MM.1S (cell line): ENCODE measurements around the gene LRRN2.

Source experiments
- DNase-seq: peaks from one replicate; pipeline ENCODE4 v3.0.0-alpha.2; 2015
- H2AFZ ChIP-seq: fragments of 300-600 bp; sonication (generic); 2 replicates; pipeline ENCODE4 v1.6.0; 2016; ENCODE audit warnings: antibody characterized with exemption, low read length
- H3F3A ChIP-seq: fragments of 300-600 bp; sonication (generic); 2 replicates; pipeline ENCODE4 v1.6.1; 2016; ENCODE audit warnings: mild to moderate bottlenecking, antibody characterized with exemption, low read length, moderate library complexity, mixed read lengths; ENCODE audit not compliant: insufficient read depth
- H3K27ac ChIP-seq: fragments of 300-600 bp; sonication (generic); 2 replicates; pipeline ENCODE4 v1.5.1; 2016; ENCODE audit warnings: mild to moderate bottlenecking, low read length
- H3K27me3 ChIP-seq: fragments of 300-600 bp; sonication (generic); replicated peaks from 2 replicates; pipeline ENCODE4 v1.6.0; 2016; ENCODE audit warnings: low read length; ENCODE audit not compliant: insufficient read depth
- H3K36me3 ChIP-seq: fragments of 300-600 bp; sonication (generic); replicated peaks from 2 replicates; pipeline ENCODE4 v1.6.1; 2016; ENCODE audit warnings: mild to moderate bottlenecking, low read length, mixed read lengths; ENCODE audit not compliant: insufficient read depth
- H3K4me1 ChIP-seq: fragments of 300-600 bp; sonication (generic); 2 replicates; pipeline ENCODE4 v1.6.1; 2016; ENCODE audit warnings: low read length, mixed read lengths
- H3K4me2 ChIP-seq: fragments of 300-600 bp; sonication (generic); 2 replicates; pipeline ENCODE4 v1.6.0; 2016; ENCODE audit warnings: low read depth, low read length
- H3K4me3 ChIP-seq: fragments of 300-600 bp; sonication (generic); 2 replicates; pipeline ENCODE4 v1.5.1; 2016; ENCODE audit warnings: low read length, mixed read lengths
- H3K79me2 ChIP-seq: fragments of 300-600 bp; sonication (generic); 2 replicates; pipeline ENCODE4 v1.6.1; 2016; ENCODE audit warnings: mixed run types, low read length, mixed read lengths
- H3K9ac ChIP-seq: fragments of 300-600 bp; sonication (generic); 2 replicates; pipeline ENCODE4 v1.6.1; 2016; ENCODE audit warnings: low read length, mixed read lengths
- H3K9me2 ChIP-seq: fragments of 300-600 bp; sonication (generic); replicated peaks from 2 replicates; pipeline ENCODE4 v1.6.1; 2016; ENCODE audit warnings: mild to moderate bottlenecking, low read length, mixed read lengths; ENCODE audit not compliant: insufficient read depth
- H3K9me3 ChIP-seq: fragments of 300-600 bp; sonication (generic); replicated peaks from 2 replicates; pipeline ENCODE4 v1.6.1; 2016; ENCODE audit warnings: mild to moderate bottlenecking, low read length, mixed read lengths; ENCODE audit not compliant: insufficient read depth
- H4K20me1 ChIP-seq: fragments of 300-600 bp; sonication (generic); 2 replicates; pipeline ENCODE4 v1.6.1; 2016; ENCODE audit warnings: mild to moderate bottlenecking, low read length, moderate library complexity, mixed read lengths; ENCODE audit not compliant: insufficient read depth
- CTCF ChIP-seq: fragments of 300-600 bp; sonication (generic); IDR thresholded peaks from 2 replicates; pipeline ENCODE4 v1.5.1; 2016; ENCODE audit warnings: antibody characterized with exemption, low read length, mixed read lengths
- EZH2 ChIP-seq: fragments of 300-600 bp; sonication (generic); optimal IDR thresholded peaks from 2 replicates; pipeline ENCODE3; 2017; ENCODE audit warnings: low read depth, mild to moderate bottlenecking, antibody characterized with exemption, low read length, mixed read lengths
- EZH2phosphoT487 ChIP-seq: fragments of 300-600 bp; sonication (generic); IDR thresholded peaks from 2 replicates; pipeline ENCODE4 v1.6.1; 2018; ENCODE audit warnings: antibody characterized with exemption, low read length

LRRN2 gene

DNA sequence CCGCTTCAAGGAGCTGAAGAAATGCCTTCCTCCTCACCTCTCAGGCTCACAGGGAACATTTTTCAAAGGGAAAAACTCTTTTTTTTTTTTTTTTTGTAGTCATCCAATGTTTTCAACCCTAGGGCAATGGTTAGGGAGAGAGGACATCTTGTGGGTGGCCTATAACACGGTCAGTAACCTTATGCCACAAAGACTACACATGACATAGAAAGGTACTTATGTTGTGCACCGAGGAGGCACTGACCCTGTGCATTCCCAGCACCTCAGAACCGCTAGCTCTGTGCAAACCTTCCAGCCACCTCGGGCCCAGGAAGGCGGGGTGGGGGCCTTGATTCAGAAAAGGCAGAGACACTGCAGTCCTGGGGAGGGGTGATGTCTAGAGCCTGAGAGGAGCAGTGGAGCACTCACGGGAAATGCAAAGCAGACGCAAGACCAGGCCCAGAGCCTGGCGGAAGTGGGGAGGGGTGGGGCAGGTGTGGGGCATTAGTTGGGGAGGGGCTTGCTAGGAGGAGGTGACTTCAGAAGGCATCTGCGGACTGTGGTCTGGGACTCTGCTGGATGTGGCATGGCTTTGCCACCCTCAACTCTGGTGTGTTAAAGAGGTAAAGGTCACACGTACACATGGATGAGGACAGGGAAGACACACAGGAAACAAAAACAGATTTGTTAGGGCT, 100.7 kb downstream of the LRRN2 start:
- Histone ChIP-seq H3K4me1 (peaks cover 2% of the 10 kb centered on the region), H3K79me2 (no peaks in the 10 kb centered on the region), H3K27ac (no peak overlapping the region), H3K4me3 (no peak overlapping the region), H2AFZ (no peak overlapping the region), H3K4me2 (no peak overlapping the region), H3F3A (peaks cover under 1% of the 10 kb centered on the region; the same call in 1 of the 2 replicates), H3K27me3 (no peaks in the 10 kb centered on the region), H3K36me3 (no peaks in the 10 kb centered on the region), H3K9me3 (no peaks in the 10 kb centered on the region), H3K9me2 (no peaks in the 10 kb centered on the region), H3K9ac (no peak overlapping the region), H4K20me1 (no peaks in the 10 kb centered on the region)
- TF ChIP-seq EZH2phosphoT487 (no peak), EZH2 (no peak), CTCF (no peak)
- no peak for DNase-seq

DNA sequence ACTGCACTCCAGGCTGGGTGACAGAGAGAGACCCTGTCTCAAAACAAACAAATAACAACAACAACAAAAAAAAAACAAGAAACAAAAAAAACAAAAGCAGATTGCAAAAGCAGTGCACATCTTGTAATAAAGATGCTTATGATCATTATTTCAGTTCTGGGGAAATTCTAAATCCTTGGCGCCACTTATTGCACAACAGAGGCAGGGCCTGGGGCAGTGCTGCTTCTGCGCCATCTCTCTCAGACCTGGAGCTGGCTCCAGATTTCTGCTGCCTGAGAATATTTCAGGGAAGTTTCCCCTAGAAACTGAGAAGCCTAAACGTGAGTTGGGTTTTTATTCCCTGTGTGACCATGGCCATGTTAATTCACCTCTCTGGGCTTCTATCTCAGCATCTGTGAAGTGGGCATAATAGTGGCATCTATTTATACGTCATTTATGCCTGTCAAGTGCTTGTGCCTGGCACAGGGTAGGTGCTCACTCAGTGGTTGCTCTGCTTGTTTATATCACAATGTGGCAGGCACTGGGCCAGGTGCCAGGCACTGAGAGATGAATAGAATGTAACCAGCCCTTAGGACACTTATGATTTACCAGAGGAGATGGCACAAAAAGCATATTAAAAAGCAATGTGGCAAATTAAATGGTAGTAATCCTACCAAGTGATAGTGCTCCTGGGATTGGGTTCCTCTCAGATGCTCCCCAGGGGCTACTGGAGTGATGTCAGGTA, 101.5 kb downstream of the LRRN2 start:
- Histone ChIP-seq H2AFZ (no peak overlapping the region), H3K27ac (no peak overlapping the region), H3K27me3 (no peaks in the 10 kb centered on the region), H3K4me3 (no peak overlapping the region), H3K36me3 (no peaks in the 10 kb centered on the region), H3F3A (peaks cover 8% of the 10 kb centered on the region), H3K9ac (no peak overlapping the region), H3K9me2 (no peaks in the 10 kb centered on the region), H3K4me1 (peaks cover 7% of the 10 kb centered on the region), H4K20me1 (no peaks in the 10 kb centered on the region), H3K4me2 (no peak overlapping the region), H3K9me3 (no peaks in the 10 kb centered on the region), H3K79me2 (no peaks in the 10 kb centered on the region)
- no peak for DNase-seq
- TF ChIP-seq EZH2phosphoT487, result no peak
- no peak for TF ChIP-seq EZH2
- TF ChIP-seq CTCF, result no peak

DNA sequence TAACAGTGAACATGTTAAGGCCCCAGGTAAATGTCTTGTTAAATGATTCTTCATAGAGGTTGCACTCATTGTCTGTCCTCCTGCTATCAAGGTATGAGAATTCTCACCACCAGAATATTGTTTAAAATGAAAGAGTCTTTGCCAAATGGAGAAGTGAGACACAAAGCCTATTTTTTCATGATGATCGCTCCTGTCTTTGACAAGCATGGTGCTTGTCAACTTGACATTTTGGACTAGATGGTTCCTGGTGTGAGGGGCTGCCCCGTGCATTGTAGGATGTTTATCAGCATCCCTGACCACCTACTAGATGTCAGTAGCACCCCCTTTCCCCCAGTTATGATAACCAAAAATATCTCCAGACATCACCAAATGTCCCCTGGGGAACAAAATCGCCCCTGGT, 103.8 kb downstream of the LRRN2 start:
- no peak overlapping the region for H3K9ac ChIP-seq
- H3K4me2 ChIP-seq, result no peak overlapping the region
- H2AFZ ChIP-seq, result no peak overlapping the region
- no peaks in the 10 kb centered on the region for H3K79me2 ChIP-seq
- H3K4me1 ChIP-seq, result peaks cover 21% of the 10 kb centered on the region
- H3K27ac ChIP-seq, result no peak overlapping the region
- H3K4me3 ChIP-seq, result no peak overlapping the region
- no peaks in the 10 kb centered on the region for H3K9me3 ChIP-seq
- no peaks in the 10 kb centered on the region for H3K36me3 ChIP-seq
- H3K27me3 ChIP-seq, result no peaks in the 10 kb centered on the region
- H4K20me1 ChIP-seq, result no peaks in the 10 kb centered on the region
- DNase-seq, result no peak
- peaks cover 22% of the 10 kb centered on the region for H3F3A ChIP-seq
- no peaks in the 10 kb centered on the region for H3K9me2 ChIP-seq
- TF ChIP-seq EZH2phosphoT487 (no peak), CTCF (no peak), EZH2 (no peak)
